NB4 (cell line): ENCODE results near the gene ZNF320.

Experiments used
- CTCF ChIP-seq: IDR thresholded peaks from one replicate; pipeline ENCODE4 v1.5.1; 2012; ENCODE audit warnings: low read depth, low read length
- MAX ChIP-seq: IDR thresholded peaks from 2 replicates; pipeline ENCODE4 v1.6.1; 2011; ENCODE audit warnings: low read depth, low read length
- POLR2A ChIP-seq: IDR thresholded peaks from 2 replicates; pipeline ENCODE4 v1.6.1; 2011; ENCODE audit warnings: mild to moderate bottlenecking; ENCODE audit not compliant: insufficient read length; ENCODE audit errors: extremely low read depth

GRCh38 chr19:52943134-52943883 is 45.9 kb upstream of the ZNF320 start:
- TF ChIP-seq POLR2A (no peak), CTCF (no peak), MAX (no peak)
